Measurements from ENCODE around the gene PGA3.
"Not testable (repeated sequence)": the region's sequence is repeated elsewhere in the genome, so short reads cannot be mapped to it uniquely, and the experiment has no call there.

PGA3 gene

DNA sequence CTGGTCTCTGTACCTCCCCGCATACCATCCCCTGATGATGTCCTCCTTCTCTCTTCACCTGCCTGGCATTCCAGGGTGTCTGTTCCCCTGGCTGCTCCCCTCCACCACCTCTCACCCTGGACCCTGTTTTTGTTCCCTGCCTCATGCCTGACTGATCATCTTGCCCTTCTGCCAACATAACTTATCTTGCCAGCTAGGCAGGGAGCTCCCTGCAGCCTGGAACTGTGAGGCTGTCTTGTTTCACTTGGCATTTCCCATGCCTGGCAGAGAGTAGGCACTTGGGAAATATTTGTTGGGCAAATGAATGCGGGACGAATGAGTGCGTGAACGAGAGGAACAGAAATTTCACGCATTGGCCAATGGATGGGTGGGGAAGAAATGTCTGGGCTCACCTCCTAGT, 7.3 kb downstream of the PGA3 start:
- DNase-seq (ENCODE audit: low spot score): not testable (repeated sequence)

DNA sequence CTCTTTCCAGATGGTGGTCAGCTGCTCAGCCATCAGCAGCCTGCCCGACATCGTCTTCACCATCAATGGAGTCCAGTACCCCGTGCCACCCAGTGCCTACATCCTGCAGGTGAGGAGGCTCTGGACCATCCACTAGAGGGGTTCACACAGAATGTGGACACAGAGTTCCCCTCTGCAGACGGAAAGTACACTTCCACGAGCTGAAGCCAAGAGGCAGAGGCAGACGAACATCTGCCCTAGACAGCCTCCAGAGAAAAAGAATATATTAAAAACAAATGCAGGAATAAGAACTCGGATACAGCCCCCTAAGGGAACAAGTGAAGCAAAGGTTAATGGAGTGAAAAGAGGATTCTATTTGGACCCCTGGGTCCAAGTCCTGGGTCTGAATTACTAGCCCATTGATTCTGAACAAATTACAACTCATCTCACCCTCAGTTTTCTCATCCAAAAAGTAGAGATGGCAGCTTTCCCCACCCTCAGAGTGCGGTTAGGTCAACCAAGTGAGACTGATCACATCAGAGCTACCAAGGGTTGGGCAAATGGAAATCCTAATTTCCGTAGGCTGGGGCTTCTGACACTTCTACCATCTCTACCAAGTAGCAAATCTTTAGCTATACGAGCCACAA, 8.1 kb downstream of the PGA3 start:
- DNase-seq (ENCODE audit: low spot score): not testable (repeated sequence)

DNA sequence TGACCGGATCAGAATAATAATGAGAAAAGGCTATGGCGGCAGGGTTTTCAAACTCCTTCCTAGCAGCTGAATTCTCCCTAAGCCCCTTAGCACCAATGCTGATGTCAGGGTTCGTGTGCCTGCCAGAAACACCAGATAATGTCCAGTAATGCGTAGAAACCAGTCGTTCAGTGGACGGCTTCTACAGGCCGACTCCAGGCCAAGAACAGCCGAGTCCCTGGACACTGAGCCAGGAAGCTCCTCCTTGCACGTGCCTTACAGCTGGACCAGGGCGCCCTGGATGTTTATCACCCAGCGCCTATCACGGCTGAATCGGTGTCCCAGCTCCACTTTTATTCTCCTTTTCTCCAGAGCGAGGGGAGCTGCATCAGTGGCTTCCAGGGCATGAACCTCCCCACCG, 8.9 kb downstream of the PGA3 start:
- DNase-seq (ENCODE audit: low spot score): not testable (repeated sequence)

DNA sequence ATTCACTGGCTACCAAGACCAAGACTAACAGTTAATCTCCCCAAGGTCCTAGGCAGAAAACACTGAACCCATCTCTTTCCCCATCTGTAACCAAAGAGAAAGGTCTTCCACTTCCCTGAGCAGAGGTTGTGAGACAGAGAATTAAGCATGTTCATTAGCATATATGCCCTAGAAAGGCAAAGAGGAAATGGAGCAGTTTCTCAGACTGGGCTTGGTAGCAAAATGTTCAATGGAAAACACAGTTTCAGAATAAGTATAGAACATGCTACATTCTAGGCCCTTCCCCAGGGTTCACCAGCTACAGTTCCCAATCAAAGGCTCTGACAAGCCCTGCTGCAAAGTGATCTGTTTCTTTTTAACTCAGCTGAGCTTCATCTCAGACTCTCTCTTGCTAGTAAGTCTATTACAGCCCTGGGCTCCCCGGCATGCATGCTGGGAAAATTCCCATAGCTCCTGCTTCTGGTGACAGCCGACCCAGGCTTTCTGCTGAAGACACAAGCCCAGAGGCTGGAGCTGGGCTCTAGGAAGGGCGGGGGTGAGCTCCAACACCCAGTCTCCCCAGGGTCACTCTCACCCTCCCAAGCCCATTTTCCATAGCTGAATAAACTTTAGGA, 10.5 kb downstream of the PGA3 start:
- DNase-seq (ENCODE audit: low spot score): not testable (repeated sequence)

DNA sequence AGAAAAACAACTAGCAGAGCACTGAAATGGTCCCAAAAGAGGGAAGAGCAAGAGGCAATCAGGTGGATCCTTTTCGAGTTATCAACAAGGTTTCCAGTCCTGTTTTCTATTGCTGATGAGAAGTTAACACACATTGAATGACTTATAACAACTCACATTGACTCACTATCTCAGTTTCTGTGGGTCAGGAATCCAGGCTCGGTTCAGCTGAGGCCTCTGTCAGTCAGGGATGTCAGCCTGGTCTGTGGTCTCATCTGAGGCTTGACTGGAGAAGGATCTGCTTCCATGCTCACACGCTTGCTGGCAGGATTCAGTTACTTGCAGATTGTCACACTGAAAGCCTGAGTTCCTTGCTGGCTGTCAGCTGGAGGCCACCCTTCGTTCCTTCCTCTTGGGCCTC, 15.0 kb downstream of the PGA3 start:
- not testable (repeated sequence) for DNase-seq (ENCODE audit: low spot score)

GRCh38 chr11:61219016-61219415, 15.7 kb downstream of the PGA3 start:
- DNase-seq (ENCODE audit: low spot score): not testable (repeated sequence)

DNA sequence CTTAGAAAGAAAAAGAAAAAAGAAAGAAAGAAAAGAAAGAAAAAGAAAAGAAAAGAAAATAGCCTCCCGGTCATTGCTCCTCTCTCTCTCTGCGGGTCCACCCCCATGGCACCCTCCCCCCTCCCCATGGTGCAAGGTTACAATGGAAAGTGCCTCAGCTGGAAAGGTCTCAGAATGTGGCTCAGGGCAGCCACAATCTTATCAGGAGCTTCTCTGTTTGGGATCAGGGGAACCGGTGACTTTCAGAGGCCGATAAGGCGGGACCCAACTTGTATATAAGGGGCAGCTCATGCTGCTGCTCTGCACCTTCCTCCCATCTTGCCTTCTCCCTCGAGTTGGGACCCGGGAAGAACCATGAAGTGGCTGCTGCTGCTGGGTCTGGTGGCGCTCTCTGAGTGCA, 18.7 kb downstream of the PGA3 start, which contains the start of gene PGA4:
Gene PGA4 (plus strand): TSS at position 301 of the 400 bp plus-strand sequence. CDS start 54 bp downstream, at position 355.
- DNase-seq (ENCODE audit: low spot score): not testable (repeated sequence)

DNA sequence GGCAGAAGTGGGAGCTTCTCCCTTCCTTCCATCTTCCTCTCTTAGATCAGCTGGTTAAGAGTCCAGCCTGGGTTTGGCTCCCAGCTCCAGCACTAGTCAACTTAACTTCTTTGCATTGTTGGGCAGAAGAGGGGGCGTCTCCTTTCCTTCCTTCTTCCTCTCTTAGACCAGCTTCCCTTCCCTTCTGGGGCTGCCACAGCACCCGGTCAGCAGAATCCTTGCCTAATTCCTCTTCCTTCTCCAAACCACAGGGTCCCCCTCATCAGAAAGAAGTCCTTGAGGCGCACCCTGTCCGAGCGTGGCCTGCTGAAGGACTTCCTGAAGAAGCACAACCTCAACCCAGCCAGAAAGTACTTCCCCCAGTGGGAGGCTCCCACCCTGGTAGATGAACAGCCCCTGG, 19.4 kb downstream of the PGA3 start:
- not testable (repeated sequence) for DNase-seq (ENCODE audit: low spot score)

GRCh38 chr11:61226457-61227137, 23.3 kb downstream of the PGA3 start:
- DNase-seq (ENCODE audit: low spot score): not testable (repeated sequence)

- not testable (repeated sequence) for DNase-seq (ENCODE audit: low spot score)
These were observed 26.1 kb downstream of the PGA3 start for GRCh38 chr11:61229458-61229857.

GRCh38 chr11:61231033-61231432, 27.7 kb downstream of the PGA3 start:
- DNase-seq (ENCODE audit: low spot score): not testable (repeated sequence)

GRCh38 chr11:61231585-61231984, 28.3 kb downstream of the PGA3 start:
- DNase-seq (ENCODE audit: low spot score): not testable (repeated sequence)

GRCh38 chr11:61232548-61233145, 29.3 kb downstream of the PGA3 start:
- not testable (repeated sequence) for DNase-seq (ENCODE audit: low spot score)

- DNase-seq (ENCODE audit: low spot score): not testable (repeated sequence)
These were observed 33.8 kb downstream of the PGA3 start for GRCh38 chr11:61237130-61237529.

DNA sequence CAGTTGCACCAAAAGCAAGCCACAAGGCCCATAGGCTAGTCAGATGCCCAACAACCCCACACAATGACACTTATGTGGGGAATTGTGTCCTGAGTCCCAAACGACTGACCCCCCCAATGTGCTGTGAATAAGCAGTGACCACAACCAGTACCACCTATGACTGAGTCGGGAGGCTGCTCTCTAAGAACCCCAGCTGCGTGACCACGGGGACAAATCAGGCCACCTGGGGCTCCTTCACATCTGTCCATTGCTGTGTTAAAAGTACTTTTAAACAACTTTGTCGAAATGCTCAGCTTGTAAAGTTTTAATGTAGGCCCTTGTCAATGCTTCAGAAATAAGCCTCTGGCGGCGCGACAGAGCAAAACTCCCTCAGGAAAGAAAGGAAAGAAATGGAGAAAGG, 37.0 kb downstream of the PGA3 start:
- DNase-seq (ENCODE audit: low spot score): not testable (repeated sequence)

DNA sequence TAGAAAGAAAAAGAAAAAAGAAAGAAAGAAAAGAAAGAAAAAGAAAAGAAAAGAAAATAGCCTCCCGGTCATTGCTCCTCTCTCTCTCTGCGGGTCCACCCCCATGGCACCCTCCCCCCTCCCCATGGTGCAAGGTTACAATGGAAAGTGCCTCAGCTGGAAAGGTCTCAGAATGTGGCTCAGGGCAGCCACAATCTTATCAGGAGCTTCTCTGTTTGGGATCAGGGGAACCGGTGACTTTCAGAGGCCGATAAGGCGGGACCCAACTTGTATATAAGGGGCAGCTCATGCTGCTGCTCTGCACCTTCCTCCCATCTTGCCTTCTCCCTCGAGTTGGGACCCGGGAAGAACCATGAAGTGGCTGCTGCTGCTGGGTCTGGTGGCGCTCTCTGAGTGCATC, 37.6 kb downstream of the PGA3 start, which contains the start of gene PGA5:
Gene PGA5 (plus strand): TSS at position 301 of the 400 bp plus-strand sequence. CDS start 52 bp downstream, at position 353.
- not testable (repeated sequence) for DNase-seq (ENCODE audit: low spot score)

GRCh38 chr11:61241526-61241925, 38.2 kb downstream of the PGA3 start:
- DNase-seq (ENCODE audit: low spot score): not testable (repeated sequence)

DNA sequence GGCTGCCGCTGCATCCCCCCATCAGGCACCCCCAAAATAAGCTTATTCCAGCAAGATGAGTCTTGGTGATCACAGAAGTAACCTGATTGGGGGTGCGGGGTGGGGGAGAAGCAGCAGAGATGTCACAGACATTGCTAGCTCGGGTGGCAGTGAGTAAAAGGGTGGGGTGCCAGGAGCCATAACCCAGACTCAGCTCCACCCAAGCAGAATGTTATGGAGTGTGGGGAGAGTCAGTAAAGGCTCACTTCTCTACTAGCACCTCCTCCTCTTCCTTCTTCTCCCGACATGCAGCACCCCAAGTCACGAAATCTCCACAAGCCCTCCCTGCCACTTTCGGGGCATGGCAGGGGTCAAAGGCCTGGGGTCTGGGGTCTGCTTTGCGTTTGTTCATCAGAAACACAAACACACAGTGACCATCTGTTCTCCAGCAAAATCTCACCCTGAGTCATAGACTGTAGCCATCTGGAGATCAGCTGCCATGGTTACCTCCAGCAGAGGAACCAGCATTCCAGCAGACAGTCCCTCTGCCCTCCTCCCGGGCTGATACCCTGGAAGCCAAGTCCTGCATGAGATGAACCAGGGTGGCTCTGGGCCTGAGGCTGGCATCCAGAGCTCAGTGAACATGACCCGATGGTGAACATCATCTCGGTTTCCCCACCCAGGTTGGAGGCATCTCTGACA, 42.1 kb downstream of the PGA3 start:
- not testable (repeated sequence) for DNase-seq (ENCODE audit: low spot score)

GRCh38 chr11:61248071-61248470, 44.8 kb downstream of the PGA3 start:
- DNase-seq (ENCODE audit: low spot score): not testable (repeated sequence)

GRCh38 chr11:61249201-61249600, 45.9 kb downstream of the PGA3 start:
- DNase-seq (ENCODE audit: low spot score): not testable (repeated sequence)

Data from SW480 (cell line).